Vagina (tissue), 2 donors: ENCODE data around the gene HOXB3.

Experiments
- POLR2A ChIP-seq, 2 donors: fragments of 450-650 bp; IDR thresholded peaks; one replicate each; pipeline ENCODE4 v1.6.1; 2017; ENCODE audit warnings: antibody characterized with exemption in 2 of 2, mild to moderate bottlenecking in 2 of 2, moderate library complexity in 2 of 2
- TF ChIP-seq, protein P1 (sequence below), 3 experiments: fragments of 450-650 bp in 2 of 3; fragments of 200-600 bp in 1 of 3; sonication (generic) in 1 of 3; IDR thresholded peaks; one replicate each; pipeline ENCODE4 v1.5.1; 2017 to 2019; ENCODE audit warnings: antibody characterized with exemption in 3 of 3, mild to moderate bottlenecking in 2 of 3, moderate library complexity in 2 of 3

DNA sequence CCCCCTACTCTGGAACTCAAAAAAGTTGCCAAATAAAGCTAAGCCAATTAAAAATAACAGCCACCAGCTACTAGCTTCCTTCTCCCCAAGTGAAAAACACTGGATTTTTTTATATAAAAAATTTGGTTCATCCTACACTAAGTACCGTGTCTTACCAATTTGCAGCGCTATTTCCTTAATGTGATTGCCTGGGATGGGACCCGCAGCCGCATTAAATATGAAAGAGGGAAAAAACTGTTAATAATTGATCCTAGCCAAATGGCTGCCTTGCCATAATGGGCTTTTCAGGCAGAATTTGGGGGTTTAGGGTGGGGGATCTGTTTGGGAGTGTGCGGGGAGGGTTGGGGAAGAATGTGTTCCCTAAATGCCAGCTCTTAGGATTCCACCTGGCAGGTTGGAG is 34.1 kb upstream of the HOXB3 start:
- TF ChIP-seq POLR2A (IDR thresholded peaks at IDR 0.05): no peak
- TF ChIP-seq, protein P1, sequence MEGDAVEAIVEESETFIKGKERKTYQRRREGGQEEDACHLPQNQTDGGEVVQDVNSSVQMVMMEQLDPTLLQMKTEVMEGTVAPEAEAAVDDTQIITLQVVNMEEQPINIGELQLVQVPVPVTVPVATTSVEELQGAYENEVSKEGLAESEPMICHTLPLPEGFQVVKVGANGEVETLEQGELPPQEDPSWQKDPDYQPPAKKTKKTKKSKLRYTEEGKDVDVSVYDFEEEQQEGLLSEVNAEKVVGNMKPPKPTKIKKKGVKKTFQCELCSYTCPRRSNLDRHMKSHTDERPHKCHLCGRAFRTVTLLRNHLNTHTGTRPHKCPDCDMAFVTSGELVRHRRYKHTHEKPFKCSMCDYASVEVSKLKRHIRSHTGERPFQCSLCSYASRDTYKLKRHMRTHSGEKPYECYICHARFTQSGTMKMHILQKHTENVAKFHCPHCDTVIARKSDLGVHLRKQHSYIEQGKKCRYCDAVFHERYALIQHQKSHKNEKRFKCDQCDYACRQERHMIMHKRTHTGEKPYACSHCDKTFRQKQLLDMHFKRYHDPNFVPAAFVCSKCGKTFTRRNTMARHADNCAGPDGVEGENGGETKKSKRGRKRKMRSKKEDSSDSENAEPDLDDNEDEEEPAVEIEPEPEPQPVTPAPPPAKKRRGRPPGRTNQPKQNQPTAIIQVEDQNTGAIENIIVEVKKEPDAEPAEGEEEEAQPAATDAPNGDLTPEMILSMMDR (IDR thresholded peaks at IDR 0.05): no peak
